ENCODE data around the gene GINS2.
A peak's percentile ranks its signal among the peaks of the same experiment; 100 is the strongest.

Gene GINS2

DNA sequence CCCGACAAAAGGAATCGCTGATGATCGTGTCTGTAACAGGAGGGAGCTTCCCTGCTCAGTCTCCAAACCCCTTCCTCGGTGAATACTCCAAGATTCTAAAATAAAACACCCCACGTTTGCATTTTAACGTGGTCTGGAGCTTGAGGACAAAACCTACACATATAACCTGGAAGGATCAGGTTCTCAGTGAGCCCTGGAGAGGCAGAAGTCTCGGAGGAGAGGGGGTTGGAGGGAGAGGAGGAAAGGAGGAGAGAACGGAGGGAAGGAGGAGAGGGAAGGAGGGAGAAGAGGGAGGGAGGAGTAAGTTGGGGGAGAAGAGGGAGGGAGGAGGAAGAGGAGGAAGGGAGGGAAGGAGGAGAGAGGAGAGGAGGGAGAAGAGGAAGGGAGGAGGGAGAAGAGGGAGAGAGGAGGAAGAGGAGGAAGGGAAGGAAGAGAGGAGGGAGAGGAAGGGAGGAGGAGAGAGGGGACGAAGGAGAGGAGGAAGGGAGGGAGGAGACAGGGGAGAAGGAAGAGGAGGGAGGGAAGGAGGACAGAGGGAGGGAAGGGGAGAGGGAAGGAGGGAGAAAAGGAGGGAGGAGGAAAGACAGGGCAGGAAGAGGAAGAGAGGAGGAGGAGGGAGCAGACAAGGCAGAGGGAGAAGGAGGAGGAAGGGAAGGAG is 27.4 kb upstream of the GINS2 start:
- no peak for DNase-seq (ENCODE audit: low read depth)

DNA sequence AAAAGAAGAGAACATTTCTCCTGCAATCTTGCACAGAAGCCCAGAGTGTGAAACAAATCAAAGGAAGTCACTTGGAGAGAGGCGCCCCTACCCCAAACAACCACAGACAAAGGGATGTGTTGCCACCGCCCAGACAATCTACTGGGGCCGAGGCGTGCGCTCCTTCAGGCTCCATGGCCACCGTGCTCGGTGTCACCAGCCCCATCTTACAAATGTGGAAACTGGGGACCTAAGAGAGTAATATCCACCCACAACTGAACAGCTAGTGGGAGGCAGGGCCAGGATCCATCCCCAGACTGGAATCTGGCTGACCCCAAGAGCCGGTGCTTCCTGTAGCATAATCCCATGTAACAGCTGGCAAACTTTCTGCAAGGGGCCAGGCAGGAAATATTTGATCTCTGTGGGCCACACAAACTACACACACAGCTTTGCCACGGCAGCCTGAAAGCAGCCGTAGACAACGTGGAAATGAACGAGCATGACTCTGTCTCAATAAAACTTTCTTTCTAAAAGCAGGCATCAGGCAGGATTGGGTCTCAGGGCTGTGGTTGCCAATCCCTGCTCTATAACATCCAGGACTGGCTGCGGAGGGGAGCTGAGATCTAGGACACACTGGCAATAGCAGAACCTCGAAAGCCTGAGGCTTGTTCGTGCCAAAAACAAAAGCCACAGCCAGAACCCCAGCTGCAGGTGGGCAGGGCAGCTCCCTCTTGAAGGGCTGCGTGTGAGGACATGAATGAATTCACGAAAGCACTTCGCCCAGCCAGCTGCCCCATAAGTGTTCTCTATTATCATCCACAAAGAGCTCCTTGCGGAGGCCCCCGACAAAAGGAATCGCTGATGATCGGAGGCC is 26.6 kb upstream of the GINS2 start:
- no peak for DNase-seq (ENCODE audit: low read depth)

DNA sequence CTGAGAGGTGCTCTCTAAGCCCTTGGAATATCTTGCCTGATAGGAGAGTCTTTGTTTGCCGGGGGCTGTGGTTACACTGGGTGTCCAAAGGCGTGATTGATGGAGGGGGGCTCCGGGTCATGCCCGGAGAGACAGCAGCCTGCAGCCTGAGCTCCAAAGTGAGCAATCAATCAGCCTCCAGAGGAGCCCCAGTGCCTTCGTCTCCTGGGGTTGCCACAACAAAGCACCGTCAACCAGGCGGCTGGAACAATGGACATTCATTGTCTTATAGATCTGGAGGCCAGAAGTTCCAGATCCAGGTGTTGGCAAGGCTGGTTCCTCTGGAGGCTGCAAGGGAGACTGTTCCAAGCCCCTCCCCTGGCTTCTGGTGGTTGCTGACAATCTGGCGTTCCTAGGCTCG is 24.0 kb upstream of the GINS2 start:
- DNase-seq (ENCODE audit: low read depth) = no peak

DNA sequence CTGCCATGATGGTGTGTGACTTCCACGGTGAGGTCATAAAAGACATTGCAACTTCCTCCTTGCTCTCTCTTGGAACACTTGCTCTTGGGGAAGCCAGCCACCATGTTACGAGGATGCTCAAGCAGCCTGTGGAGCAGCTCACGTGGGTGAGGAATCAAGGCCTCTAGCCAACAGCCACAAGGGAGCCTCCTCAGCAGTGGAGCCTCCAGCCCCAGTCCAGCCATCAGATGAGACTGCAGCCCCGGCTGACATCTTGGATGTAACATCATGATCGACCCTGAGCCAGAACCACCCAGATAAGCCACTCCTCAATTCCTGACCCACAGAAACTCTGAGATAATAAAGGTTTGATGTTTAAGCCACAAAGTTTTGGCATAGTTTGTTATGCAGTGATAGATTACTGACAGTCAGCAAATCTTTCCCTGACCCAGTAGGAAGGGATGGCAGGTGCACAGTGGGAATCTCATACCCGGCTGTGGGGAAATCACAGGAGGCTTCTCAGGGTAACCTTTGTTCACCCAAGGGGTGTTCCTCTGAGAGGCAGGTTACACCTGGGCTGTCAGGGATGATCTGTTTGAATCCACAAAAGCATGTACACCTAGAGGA is 23.3 kb upstream of the GINS2 start:
- no peak for DNase-seq (ENCODE audit: low read depth)

DNA sequence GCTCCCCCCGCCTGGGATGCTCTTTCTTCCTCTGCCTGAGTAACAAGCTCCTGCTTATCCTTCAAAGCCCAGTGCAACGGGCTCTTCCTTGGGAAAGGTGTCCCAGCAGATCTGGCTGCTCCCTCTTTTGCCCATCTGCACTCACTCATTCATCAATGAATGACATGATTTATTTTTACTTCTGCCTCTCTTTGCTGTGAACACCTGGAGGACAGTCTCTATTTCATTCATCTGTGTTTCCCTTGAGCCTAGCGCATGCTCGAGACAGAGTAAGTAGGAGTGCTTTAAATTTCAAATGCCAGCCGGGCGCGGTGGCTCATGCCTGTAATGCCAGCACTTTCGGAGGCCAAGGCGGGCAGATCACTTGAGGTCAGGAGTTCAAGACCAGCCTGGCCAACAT is 22.0 kb upstream of the GINS2 start:
- no peak for DNase-seq (ENCODE audit: low read depth)

DNA sequence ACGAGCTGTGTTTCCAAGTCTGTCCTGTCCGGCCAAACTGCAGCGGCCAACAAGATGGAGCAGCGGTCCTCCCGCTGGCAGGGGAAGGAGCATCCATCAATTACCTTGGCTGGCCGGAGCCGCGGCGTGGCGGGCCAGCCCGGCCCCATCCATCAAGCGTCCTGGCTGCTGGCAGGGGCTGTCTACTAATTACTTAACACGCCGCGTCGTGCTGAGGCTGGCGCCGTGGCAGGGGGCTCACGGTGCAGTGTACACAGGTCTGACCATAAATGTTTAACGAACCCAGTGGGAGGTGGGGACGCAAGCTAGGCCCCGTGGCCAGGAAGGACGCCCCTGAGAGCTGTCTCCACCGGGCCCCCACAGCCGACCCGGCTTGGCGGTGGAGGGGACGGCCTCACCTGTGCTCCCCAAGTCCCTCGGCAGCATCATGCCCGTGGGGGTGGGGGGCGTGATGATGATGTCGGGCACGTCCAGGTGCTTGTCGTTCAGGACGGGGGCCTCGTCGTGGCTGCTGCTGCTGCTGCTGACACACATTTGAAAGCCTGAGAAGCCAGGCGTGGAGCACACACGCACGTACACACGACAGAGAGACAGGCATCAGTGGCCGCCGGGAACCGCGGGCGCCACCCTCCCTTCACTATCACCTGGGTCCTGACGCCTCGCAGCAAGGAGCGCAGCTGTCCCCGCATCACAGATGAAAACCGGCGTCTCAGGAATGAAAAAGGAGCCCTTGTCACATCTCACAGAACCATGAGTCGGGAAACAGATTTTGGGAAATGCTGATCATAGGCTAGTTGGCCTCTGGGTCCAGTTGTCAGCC is 21.2 kb upstream of the GINS2 start:
- DNase-seq (ENCODE audit: low read depth) = no peak

DNA sequence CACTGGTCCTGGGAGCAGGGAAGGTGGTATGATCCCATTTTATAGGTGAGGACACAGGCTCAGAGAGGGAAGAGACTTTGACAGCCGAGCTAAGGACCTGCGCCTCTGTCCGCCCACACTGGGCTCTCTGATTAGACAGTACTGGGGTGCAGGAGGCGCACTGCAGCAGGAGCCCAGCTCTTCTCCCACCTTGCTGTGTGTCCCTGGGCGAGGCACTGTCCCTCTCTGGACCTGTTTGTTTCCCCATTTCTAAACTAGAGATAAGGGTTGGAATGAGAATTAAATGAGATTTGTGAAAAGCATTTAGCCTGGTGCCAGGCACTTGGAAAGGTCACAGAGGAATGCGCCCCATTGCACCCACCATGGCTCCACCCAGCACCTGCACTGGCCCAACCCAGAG is 19.6 kb upstream of the GINS2 start:
- no peak for DNase-seq (ENCODE audit: low read depth)

DNA sequence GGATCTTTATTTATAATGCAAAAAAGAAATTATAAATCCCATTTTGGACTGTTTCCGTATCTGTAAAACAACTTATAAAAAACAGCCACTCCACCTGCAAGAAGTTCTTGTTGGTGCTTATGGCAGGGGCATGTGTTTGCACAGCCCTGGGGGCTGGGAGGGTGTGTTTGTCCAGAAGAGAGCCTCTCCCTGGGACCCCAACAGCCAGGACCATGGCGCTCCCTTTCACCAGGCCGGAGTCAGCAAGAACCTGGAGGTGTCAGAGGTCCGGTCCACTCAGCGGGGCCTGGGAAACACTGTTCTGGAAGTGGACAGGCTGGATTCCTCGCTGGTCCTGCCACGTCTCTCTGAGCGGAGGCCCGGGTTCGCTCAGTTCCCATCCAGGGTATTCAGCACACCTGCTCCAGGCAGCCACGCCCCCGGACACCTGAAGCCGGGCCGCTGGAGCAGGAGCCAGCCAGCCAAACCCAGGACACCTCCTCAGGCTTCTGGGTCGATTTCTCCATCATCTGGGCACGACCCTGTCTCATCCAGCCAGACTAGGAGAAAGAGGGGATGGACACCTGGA is 18.9 kb upstream of the GINS2 start:
- no peak for DNase-seq (ENCODE audit: low read depth)

DNA sequence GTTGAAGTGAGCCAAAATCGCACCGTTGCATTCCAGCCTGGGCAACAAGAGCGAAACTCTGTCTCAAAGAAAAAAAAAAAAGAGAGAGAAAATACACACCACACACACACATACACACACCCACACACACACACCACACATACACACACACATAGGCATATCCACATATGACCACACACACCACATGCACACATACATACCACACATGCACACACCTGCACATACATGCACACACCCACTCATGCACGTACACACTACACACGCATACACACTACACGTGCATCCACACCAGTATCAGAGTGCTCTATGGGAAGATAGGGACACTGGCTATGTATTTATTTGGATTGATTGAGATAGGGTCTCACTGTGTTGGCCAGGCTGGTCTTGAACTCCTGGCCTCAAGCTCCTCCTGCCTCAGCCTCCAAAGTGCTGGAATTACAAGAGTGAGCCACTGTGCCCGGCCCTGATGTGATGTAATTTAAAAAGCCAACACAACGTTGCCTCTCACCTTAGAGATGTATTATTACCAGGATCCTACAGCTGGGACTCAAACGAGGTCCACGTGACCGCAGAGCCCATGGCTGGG is 17.8 kb upstream of the GINS2 start:
- DNase-seq (ENCODE audit: low read depth) = no peak

DNA sequence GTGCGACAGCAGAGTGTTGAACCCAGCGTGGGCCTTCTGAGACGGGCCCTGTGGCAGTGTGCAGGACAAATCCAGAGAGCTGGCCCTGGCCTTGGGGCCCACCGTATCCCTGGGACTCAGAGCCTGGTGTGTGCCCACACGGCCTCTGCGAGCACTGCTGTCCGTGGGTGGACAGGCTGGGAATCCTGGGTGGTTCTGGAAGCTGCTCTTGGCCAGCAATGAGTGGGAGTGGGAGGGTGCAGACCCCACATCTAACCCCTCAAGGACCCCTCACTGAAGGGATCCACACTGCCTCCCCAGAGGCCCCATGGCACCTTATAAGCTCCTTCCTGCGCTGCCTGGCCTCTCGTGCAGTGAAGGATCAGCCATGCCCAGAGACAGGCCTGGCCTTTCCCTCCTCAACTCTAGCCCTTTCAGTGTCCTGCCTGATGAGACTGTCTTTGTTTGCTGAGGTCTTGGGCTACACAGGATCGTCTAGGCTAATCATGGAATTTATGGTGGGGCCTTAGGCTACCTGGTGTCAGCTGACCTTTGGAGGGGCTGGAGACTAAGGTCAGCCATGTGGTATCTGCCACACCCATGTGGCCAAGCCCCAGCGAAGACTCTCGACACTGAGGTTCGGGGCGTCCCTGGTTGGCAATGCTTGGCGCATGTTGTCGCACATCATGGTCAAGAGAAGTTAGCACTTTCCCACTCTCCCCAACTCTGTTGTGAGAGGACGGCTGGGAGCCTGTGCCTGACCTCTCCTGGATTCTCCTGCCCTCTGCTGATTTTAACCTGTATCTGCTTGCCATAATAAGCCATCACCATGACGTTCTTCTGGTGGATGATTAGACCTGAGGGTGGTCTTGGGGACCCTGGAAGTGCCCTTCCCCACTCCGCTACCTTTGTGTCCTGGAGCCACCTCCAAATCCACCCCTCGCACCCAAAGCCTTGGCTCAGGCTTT is 16.4 kb upstream of the GINS2 start:
- no peak for DNase-seq (ENCODE audit: low read depth)

DNA sequence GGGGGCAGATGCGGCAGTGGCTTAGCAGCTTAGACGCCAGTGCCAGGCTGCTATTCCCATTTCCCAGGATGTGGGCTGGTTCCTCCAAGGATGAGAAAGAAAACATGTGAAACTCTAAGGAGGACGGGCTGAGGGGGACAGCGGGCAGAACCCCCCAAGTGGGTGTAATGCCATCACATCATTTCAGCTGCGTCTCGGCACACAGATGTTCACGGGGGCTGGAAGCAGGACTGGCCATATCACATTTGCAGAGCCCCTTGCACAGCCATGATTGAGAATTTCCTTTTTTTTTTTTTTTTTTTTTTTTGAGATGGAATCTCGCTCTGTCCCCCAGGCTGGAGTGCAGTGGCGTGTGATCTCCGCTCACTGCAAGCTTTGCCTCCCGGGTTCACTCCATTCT is 15.3 kb upstream of the GINS2 start:
- no peak for DNase-seq (ENCODE audit: low read depth)

DNA sequence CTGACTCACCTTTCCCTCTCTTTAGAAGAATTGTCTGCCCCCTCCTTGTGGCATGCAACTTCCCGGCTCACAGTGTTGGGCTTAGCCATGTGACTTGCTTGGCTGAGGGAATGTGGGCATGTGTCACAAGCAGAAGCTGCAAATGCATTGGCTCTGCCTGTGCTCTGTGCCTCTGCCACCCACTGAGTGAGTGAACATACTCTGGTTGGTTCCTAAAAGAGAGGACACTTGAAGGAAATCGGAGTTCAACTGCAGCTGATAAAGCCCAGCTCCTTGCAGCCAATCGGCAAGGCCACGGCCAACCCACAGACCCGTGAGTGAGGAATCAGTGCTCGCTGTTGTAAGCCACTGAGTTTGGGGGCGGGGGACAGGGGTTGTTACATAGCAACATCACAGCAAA is 10.9 kb upstream of the GINS2 start:
- peak; percentile 25 for DNase-seq (ENCODE audit: low read depth)

DNA sequence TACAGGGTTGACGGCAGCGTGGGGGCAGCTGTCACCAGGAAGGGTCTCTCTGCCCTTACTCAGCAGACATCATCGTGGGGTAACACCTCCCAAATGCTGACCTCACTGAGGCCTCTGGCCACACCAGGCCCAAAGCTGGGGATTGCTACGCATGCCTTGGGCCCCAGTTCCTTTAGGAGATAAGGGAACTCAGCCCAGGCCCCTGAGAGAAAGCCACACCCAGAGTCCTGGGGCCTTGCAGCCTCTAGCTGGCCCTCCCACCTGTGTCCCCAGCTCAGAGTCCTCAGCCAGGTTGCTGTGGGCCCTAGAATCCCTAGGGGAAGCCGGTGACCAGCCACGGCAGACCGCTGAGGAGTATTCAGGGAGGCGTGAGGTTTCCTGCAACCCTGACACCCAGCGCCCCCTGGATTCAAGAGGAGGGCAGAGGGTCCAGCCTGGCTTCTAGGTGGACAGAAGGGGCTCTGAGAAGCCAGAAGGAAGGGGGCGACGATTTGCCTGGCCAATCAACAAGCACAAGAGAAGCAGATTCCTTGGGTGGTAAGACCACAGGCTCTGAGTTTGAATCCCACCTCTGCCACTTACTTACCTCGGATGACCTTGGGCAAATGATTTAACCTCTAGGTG is 10.3 kb upstream of the GINS2 start:
- DNase-seq (ENCODE audit: low read depth) = no peak

DNA sequence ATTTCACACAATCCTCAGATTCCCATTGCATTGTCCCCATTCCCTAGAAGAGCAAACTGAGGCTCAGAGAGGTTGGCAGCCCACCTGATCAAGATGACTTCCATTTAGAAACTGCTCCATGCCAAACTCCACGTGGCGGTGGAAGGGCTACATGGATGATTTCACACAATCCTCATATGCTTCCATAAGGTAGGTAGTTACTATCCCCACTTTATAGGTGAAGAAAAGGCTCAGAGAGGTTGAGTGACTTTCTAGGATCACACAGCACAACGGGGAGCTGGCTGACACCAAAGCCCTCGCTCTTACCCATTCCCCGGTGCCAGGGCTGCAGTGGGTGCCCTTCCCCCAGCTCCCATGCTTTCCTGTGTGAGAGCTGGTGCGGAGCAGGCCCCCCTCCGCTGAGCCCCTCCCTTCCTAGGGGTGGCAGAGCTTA is 9.7 kb upstream of the GINS2 start:
- DNase-seq (ENCODE audit: low read depth) = no peak

DNA sequence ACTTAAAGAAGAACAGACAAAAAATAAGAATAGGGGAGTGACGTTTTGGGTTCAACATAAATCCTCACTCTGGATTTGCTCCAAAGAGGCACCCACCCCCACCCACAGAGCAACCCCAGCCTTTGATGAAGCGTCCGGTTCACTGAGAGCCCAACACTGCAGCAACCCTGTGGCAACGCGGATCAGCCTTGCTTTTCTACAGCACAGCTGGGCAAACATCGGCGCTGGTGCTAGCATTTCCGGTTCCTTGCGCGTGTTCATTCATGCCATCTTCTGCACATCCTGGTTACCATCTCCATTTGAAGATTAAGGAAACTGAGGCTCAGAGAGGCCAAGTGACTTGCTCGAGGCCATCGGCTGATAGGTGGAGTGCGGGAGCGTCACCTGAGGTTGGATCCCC is 8.7 kb upstream of the GINS2 start:
- DNase-seq (ENCODE audit: low read depth) = no peak

DNA sequence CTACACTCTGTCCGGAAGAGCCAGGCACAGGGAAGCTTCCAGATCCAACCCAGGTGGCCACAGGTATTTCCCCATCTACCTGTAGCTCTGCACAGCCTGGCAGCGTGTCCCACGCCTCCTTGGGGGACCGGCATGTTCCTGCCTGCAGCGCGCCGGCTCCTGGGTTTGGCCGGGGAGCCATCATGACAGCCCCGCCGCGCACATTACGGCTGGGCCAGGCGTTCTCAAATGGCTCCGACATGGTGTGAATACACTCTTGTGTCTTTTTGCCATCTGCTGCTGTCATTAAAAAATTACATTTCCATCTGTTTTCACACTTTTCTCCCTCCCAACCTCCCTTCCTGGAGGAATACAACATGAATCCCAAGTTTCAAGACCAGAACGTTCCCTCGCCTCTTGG is 8.0 kb upstream of the GINS2 start:
- no peak for DNase-seq (ENCODE audit: low read depth)

DNA sequence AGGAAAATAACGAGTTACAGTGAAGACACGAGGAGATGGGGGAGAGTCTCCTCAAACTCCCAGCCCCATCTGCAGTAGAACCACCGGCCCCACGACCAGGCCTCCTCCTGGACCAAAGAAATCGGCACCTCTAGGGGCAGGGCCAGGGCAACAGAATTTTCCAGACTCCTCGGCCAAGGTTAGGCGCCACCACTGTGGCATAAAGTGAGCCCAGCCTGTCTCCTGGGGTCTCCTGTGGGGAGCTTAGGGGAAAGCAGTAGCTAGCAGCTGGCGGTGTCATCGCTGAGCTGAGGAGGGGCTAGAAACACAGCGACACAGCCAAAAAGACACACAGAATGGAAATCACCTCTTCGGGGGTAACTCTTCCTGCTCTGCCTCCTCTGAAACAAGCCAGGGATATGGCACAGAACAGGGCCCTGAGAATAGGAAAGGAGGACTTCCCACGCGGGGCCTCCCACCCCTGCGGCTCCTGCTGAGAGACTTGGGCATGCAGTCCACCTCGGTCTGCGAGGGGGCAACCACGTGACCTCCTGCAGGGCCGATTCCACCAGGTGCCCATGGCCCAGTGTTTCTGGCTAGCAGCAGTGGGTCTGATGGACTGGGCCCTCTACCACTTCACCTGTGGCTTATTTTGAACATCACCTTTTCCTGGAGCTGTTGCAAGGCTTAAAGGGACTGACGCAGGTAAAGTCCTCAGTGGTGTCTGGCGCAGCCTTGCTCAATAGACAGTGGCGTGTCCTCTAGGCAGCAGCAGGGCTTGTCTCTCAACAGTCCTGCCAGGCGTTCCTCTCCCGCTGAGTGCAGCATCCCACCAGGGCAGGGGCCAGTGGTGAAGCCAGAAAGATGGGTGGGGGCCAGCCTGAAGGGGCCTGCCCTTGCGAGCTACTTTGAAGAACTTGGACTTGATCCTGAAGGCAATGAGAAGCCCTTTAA is 6.7 kb upstream of the GINS2 start:
- no peak for DNase-seq (ENCODE audit: low read depth)

DNA sequence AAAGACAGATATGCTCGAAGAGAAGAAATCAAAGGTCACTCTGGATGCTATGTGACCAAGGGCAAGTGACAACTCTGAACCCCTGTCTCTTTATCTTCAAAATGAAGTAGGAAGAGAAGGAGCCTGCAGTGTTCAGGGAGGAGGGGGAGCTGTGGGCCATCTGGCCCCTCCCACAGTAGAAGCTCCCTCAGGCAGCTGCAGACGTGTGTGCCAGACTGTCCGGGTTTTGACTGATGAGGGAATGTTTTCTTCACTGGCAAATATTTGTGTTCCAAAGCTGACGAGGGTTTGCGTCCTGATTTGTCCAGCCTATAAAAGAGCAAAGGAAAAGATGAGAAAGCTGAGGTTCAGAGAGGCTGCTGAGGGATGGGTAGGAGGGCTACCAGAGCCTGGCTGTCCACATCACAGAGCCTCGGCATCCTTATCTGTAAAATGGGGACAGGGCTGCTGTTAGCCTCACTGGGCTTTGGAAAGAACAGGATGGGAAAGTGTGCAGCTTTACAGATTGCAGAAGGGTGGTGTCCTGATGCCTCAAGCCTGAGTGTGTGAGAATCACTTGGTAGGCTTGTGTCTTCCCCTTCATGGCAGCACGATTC is 1.8 kb upstream of the GINS2 start:
- DNase-seq (ENCODE audit: low read depth) = no peak

DNA sequence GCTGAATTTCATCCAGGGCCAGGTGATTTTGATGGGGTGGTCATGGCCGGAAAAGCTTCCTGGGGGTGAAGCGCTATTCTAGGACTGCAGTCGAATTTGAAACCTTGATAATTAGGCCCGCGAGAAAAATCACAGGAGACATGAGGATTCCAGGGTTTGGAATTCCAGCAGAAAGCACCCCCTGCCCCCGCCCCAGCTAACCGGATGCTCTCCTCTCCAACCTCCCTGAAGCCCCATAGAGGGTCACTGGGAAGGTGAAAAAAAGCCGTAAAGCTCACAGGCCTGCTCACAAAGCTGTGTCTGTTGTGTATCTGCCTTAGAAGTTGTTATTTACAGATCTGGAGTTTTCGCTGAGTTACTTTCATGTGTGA is 1.2 kb upstream of the GINS2 start:
- no peak for DNase-seq (ENCODE audit: low read depth)
